NCI-H1105 treated with DMSO at 0.1 percent for 48 hours (cell line): ENCODE results near the gene FUT6.

Experiments used
- DNase-seq: peaks from one replicate; lab custom pipeline; 2025; lab: John Stamatoyannopoulos, UW

FUT6 gene

GRCh38 chr19:5804516-5805461 lies 34.7 kb downstream of the FUT6 start, which contains the start of gene NRTN:
TSS of gene NRTN (plus strand) at chr19:5805067. CDS start at chr19:5824166, 19,099 bp downstream.
- DNase-seq = peak; percentile 30

GRCh38 chr19:5803752-5804515 lies 35.6 kb downstream of the FUT6 start:
- DNase-seq = peak; percentile 84

- no peak for DNase-seq
Observed at GRCh38 chr19:5803441-5803751, 36.1 kb downstream of the FUT6 start.

- DNase-seq = no peak
Observed at GRCh38 chr19:5801796-5802619, 37.5 kb downstream of the FUT6 start.

- DNase-seq = no peak
Observed at GRCh38 chr19:5800361-5801270, 38.9 kb downstream of the FUT6 start.

GRCh38 chr19:5799247-5800241 lies 40.0 kb downstream of the FUT6 start:
- peak; percentile 51 for DNase-seq

- DNase-seq = no peak
Observed at GRCh38 chr19:5798244-5798643, 41.3 kb downstream of the FUT6 start.

- no peak for DNase-seq
Observed at GRCh38 chr19:5795382-5795919, 44.1 kb downstream of the FUT6 start.

GRCh38 chr19:5793188-5793587 lies 46.3 kb downstream of the FUT6 start:
- DNase-seq = no peak

GRCh38 chr19:5792224-5792623 lies 47.3 kb downstream of the FUT6 start:
- no peak for DNase-seq

- peak; percentile 97 for DNase-seq
Observed at GRCh38 chr19:5790559-5791520, 48.7 kb downstream of the FUT6 start, which contains the start of gene DUS3L. TSS of gene DUS3L (minus strand) at chr19:5791163. CDS start at chr19:5791141, 22 bp downstream.

GRCh38 chr19:5789886-5790558 lies 49.5 kb downstream of the FUT6 start:
- no peak for DNase-seq

GRCh38 chr19:5789351-5789761 lies 50.1 kb downstream of the FUT6 start:
- no peak for DNase-seq

GRCh38 chr19:5788422-5788821 lies 51.1 kb downstream of the FUT6 start:
- DNase-seq = no peak

- no peak for DNase-seq
Observed at GRCh38 chr19:5787409-5788182, 51.9 kb downstream of the FUT6 start.

GRCh38 chr19:5786593-5787408 lies 52.7 kb downstream of the FUT6 start:
- DNase-seq = no peak
